Measurements from ENCODE around the gene ANLN. TPM values are rescaled to one million over a fixed set of nuclear protein-coding genes. Genes with fewer than 3 reads are reported as not detected.
"Not testable (repeated sequence)": the region's sequence is repeated elsewhere in the genome, so short reads cannot be mapped to it uniquely, and the experiment has no call there.

ANLN gene
- total RNA-seq, 6 donors from 2014 or later: 2.5 to 5.8 (median 5.1) TPM

DNA sequence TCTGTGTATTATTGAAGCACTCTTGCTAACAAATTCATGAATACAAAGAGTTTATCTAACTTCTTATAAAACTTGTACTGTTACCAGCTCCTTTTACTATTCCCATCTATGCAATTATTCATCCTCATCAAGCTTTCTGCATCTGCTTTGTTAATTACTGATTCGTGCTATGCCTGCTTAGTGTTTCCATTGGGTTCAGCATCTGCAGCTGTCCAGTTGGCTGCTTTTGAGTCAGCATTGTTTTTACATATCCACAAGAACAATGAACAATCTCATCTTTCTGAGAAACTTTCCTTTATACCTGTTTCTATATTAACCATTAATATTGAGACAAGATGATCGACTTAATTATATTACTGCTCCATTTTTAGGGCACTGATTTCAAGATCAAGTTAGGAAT is 19.6 kb upstream of the ANLN start:
- TF ChIP-seq, protein P1, sequence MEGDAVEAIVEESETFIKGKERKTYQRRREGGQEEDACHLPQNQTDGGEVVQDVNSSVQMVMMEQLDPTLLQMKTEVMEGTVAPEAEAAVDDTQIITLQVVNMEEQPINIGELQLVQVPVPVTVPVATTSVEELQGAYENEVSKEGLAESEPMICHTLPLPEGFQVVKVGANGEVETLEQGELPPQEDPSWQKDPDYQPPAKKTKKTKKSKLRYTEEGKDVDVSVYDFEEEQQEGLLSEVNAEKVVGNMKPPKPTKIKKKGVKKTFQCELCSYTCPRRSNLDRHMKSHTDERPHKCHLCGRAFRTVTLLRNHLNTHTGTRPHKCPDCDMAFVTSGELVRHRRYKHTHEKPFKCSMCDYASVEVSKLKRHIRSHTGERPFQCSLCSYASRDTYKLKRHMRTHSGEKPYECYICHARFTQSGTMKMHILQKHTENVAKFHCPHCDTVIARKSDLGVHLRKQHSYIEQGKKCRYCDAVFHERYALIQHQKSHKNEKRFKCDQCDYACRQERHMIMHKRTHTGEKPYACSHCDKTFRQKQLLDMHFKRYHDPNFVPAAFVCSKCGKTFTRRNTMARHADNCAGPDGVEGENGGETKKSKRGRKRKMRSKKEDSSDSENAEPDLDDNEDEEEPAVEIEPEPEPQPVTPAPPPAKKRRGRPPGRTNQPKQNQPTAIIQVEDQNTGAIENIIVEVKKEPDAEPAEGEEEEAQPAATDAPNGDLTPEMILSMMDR (IDR thresholded peaks at IDR 0.05): no peak
- TF ChIP-seq POLR2A (IDR thresholded peaks at IDR 0.05): no peak
- no peak for TF ChIP-seq EP300 (IDR thresholded peaks at IDR 0.05)
- no peak for TF ChIP-seq POLR2AphosphoS5 (IDR thresholded peaks at IDR 0.05)
- no peaks in the 10 kb centered on the region for H3K36me3 ChIP-seq
- H3K27ac ChIP-seq: no peak overlapping the region
- DNase-seq: no peak
- H3K4me1 ChIP-seq: peaks cover 3 to 9% (median 6%) of the 10 kb centered on the region in 4 donors
- H3K27me3 ChIP-seq: no peaks in the 10 kb centered on the region
- H3K9me3 ChIP-seq: no peaks in the 10 kb centered on the region
- H3K4me3 ChIP-seq: no peak overlapping the region
- WGBS, 2 donors: 82 to 85% methylated on average over 2 of the region's 2 CpGs
- no peak for ATAC-seq (ENCODE audit: low FRiP score in 2 of 2)

DNA sequence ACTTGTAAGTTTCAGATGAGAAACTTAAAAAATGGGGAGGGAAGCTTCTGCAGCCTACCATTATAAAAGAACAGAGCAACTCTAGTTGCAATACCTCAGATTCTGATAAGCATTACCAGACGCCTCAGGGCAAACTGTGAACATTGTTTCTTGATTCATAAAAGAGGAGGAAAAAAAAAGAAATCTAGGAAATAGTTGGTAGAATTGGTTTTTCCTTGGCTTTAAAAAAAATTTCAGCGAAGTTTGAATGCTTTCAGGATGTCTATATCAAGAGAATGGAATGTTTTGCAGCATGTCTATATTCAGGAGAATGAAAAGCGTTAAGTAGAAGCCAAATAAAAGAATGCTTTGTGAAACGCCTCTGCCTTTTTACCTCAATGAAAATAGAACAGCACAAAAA is 17.5 kb upstream of the ANLN start:
- TF ChIP-seq EP300 (IDR thresholded peaks at IDR 0.05) (no peak), POLR2AphosphoS5 (IDR thresholded peaks at IDR 0.05) (no peak), POLR2A (IDR thresholded peaks at IDR 0.05) (no peak)
- TF ChIP-seq, protein P1 (IDR thresholded peaks at IDR 0.05): no peak
- DNase-seq (no peak), ATAC-seq (ENCODE audit: low FRiP score in 2 of 2) (no peak)
- Histone ChIP-seq H3K4me1 (peaks cover 3 to 4% (median 4%) of the 10 kb centered on the region in 4 donors), H3K27ac (no peak overlapping the region), H3K36me3 (no peaks in the 10 kb centered on the region), H3K9me3 (no peaks in the 10 kb centered on the region), H3K4me3 (no peak overlapping the region), H3K27me3 (no peaks in the 10 kb centered on the region)
- 67 to 73% methylated on average over 4 of the region's 4 CpGs for WGBS, 2 donors

DNA sequence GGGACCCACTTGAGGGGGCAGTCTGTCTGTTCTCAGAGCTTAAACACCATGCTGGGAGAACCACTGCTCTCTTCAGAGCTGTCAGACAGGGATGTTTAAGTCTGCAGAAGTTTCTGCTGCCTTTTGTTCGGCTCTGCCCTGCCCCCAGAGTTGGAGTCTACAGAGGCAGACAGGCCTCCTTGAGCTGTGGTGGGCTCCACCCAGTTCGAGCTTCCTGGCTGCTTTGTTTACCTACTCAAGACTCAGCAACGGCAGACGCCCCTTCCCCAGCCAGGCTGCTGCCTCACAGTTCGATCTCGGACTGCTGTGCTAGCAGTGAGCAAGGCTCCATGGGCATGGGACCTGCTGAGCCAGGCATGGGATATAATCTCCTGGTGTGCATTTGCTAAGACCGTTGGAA is 11.1 kb upstream of the ANLN start:
- not testable (repeated sequence) for H3K9me3 ChIP-seq
- peak in 1 of 2 donors; percentile 33 for DNase-seq

DNA sequence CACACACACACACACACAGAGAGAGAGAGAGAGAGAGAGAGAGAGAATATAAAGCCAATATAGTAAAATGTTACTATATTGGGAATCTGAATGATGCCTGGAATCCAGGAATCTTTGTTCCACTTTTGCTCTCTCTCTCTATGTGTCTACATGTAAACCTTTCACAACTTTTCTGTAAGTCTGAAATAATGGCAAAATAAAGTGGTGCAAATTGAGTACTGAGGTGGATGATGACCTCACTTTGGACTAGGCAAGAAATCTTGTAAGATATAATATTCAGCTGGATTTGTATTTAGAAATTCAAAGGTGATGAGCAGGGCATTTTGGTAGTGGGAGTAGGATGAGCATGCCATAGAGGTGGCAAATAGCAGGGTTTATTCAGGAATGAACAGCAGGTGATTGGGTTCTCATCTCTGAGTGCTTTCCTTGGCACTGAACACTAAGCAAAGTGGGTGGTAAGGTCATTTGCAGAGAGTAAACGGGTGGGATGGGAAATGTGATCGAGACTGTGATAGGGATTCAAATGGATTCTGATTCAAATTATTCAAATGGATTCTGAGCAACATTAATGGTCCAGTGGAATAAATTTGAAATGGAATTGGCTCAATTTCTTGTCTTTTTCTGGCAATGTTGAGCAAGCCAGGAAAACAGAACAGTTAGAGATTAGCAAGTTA is 9.7 kb upstream of the ANLN start:
- Histone ChIP-seq H3K27me3 (no peaks in the 10 kb centered on the region), H3K4me3 (no peak overlapping the region), H3K27ac (no peak overlapping the region), H3K9me3 (no peaks in the 10 kb centered on the region), H3K36me3 (no peaks in the 10 kb centered on the region), H3K4me1 (no peaks in the 10 kb centered on the region)
- WGBS, 2 donors: 73 to 80% methylated on average over 2 of the region's 2 CpGs
- TF ChIP-seq POLR2A (IDR thresholded peaks at IDR 0.05) (no peak), POLR2AphosphoS5 (IDR thresholded peaks at IDR 0.05) (no peak), EP300 (IDR thresholded peaks at IDR 0.05) (no peak)
- TF ChIP-seq, protein P1 (IDR thresholded peaks at IDR 0.05): no peak
- DNase-seq (no peak), ATAC-seq (ENCODE audit: low FRiP score in 2 of 2) (no peak)

More for the DNA sequence above, 11.1 kb upstream of the ANLN start:
- ATAC-seq (ENCODE audit: low FRiP score in 2 of 2); H3K36me3 ChIP-seq; H3K4me3 ChIP-seq; H3K27ac ChIP-seq; H3K4me1 ChIP-seq; H3K27me3 ChIP-seq: not testable (repeated sequence)
- WGBS, 2 donors: 50 to 76% methylated on average over 2 to 7 of the region's 7 CpGs

DNA sequence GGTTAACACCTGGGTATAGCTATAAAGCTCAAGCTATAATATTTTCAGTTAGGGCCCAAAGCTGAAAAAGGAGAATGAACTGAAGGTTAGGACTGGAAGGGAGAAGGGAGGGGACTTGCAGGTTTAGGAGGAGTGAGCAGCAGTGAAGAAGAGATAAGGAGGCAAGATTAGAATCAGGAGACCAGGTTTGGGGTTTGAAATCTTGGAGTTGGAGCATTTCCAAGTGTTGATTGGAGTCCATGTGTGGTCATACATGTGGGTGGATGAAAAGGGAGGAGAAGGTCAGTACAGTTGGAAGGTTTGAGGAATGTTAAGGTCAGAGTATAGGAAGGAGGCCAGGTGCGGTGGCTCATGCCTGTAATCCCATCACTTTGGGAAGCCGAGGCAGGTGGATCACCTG is 8.6 kb upstream of the ANLN start:
- no peaks in the 10 kb centered on the region for H3K4me1 ChIP-seq
- TF ChIP-seq, protein P1 (IDR thresholded peaks at IDR 0.05): no peak
- TF ChIP-seq POLR2AphosphoS5 (IDR thresholded peaks at IDR 0.05): no peak
- no peak for TF ChIP-seq POLR2A (IDR thresholded peaks at IDR 0.05)
- TF ChIP-seq EP300 (IDR thresholded peaks at IDR 0.05): no peak
- ATAC-seq (ENCODE audit: low FRiP score in 2 of 2): no peak
- 91 to 96% methylated on average over 2 of the region's 2 CpGs for WGBS, 2 donors
- no peak overlapping the region for H3K27ac ChIP-seq
- H3K9me3 ChIP-seq: no peaks in the 10 kb centered on the region
- no peaks in the 10 kb centered on the region for H3K27me3 ChIP-seq
- DNase-seq: no peak
- H3K4me3 ChIP-seq: no peak overlapping the region
- H3K36me3 ChIP-seq: no peaks in the 10 kb centered on the region

DNA sequence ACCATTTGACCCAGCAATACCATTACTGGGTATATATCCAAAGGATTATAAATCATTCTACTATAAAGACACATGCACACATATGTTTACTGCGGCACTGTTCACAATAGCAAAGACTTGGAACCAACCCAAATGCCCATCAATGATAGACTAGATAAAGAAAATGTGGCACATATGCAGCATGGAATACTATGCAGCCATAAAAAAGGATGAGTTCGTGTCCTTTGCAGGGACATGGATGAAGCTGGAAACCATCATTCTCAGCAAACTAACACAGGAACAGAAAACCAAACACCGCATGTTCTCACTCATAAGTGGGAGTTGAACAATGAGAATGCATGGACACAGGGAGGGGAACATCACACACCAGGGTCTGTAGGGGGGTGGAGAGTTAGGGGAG is 6.4 kb upstream of the ANLN start:
- not testable (repeated sequence) for H3K27ac ChIP-seq; ATAC-seq (ENCODE audit: low FRiP score in 2 of 2); H3K4me3 ChIP-seq; H3K9me3 ChIP-seq; H3K27me3 ChIP-seq; H3K4me1 ChIP-seq; H3K36me3 ChIP-seq; DNase-seq
- 93 to 98% methylated on average over 3 of the region's 3 CpGs for WGBS, 2 donors

DNA sequence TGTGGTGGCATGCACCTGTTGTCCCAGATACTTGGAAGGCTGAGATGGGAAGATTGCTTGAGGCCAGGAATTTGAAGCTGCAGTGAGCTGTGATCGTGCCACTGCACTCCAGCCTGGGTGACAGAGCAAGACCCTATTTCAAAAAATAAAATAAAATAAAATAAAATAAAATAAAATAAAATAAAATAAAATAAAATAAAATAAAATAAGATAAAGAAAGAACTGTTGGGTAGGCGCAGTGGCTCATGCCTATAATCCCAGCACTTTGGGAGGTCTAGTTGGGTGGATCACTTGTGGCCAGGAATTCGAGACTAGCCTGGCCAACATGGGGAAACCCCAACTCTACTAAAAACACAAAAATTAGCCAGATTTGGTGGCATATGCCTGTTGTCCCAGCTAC is 4.0 kb upstream of the ANLN start:
- not testable (repeated sequence) for H3K36me3 ChIP-seq; H3K27me3 ChIP-seq; H3K27ac ChIP-seq; H3K4me3 ChIP-seq; DNase-seq; H3K9me3 ChIP-seq; ATAC-seq (ENCODE audit: low FRiP score in 2 of 2)
- WGBS, 2 donors: 92% methylated on average over 3 of the region's 3 CpGs
- peaks cover 7 to 18% (median 8%) of the 10 kb centered on the region in 4 donors for H3K4me1 ChIP-seq
